Adipocyte (in vitro differentiated cells): Measurements from ENCODE around the gene GABRB1.
A peak's percentile ranks its signal among the peaks of the same experiment; 100 is the strongest.
"Not testable (repeated sequence)": the region's sequence is repeated elsewhere in the genome, so short reads cannot be mapped to it uniquely, and the experiment has no call there.

Experiments
- DNase-seq: peaks from one replicate; pipeline ENCODE4 v3.0.0-alpha.2; 2015; ENCODE audit warnings: low read depth
- H3K27me3 ChIP-seq: replicated peaks from 2 replicates; pipeline ENCODE4 v1.7.0; 2013; ENCODE audit warnings: mild to moderate bottlenecking, low read length, moderate library complexity; ENCODE audit not compliant: control insufficient read depth, insufficient read depth
- H3K36me3 ChIP-seq: 2 replicates; pipeline ENCODE4 v1.7.0; 2013; ENCODE audit warnings: low read length, mild to moderate bottlenecking, moderate library complexity; ENCODE audit not compliant: control insufficient read depth, insufficient read depth, severe bottlenecking
- H3K4me1 ChIP-seq: 2 replicates; pipeline ENCODE4 v1.7.0; 2013; ENCODE audit warnings: mild to moderate bottlenecking, low read length, moderate library complexity; ENCODE audit not compliant: control insufficient read depth, insufficient read depth
- H3K4me3 ChIP-seq: 2 replicates; pipeline ENCODE4 v1.7.0; 2013; ENCODE audit warnings: mild to moderate bottlenecking, low read length, moderate library complexity
- H3K9ac ChIP-seq: 2 replicates; pipeline ENCODE4 v1.7.0; 2013; ENCODE audit warnings: mild to moderate bottlenecking, low read length, moderate library complexity
- H3K9me3 ChIP-seq: 2 replicates; pipeline ENCODE4 v1.7.0; 2013; ENCODE audit warnings: mild to moderate bottlenecking, low read length, moderate library complexity; ENCODE audit not compliant: control insufficient read depth

The GABRB1 gene

GRCh38 chr4:47359891-47360290 lies 328.5 kb downstream of the GABRB1 start:
- H3K36me3 ChIP-seq = no peaks in the 10 kb centered on the region
- no peaks in the 10 kb centered on the region for H3K4me1 ChIP-seq
- H3K9ac ChIP-seq = no peak overlapping the region

GRCh38 chr4:47367761-47368160 lies 336.4 kb downstream of the GABRB1 start:
- no peaks in the 10 kb centered on the region for H3K4me1 ChIP-seq
- no peak overlapping the region for H3K9ac ChIP-seq
- no peak overlapping the region for H3K4me3 ChIP-seq
- H3K9me3 ChIP-seq = peaks cover 3% of the 10 kb centered on the region
- H3K27me3 ChIP-seq = peaks cover 22% of the 10 kb centered on the region
- H3K36me3 ChIP-seq = no peaks in the 10 kb centered on the region
- DNase-seq = no peak

More at GRCh38 chr4:47359891-47360290, 328.5 kb downstream of the GABRB1 start:
- no peak overlapping the region for H3K4me3 ChIP-seq
- no peak for DNase-seq
- H3K27me3 ChIP-seq = peaks cover 13% of the 10 kb centered on the region
- H3K9me3 ChIP-seq = no peaks in the 10 kb centered on the region

GRCh38 chr4:47368211-47368610 lies 336.8 kb downstream of the GABRB1 start:
- peaks cover 26% of the 10 kb centered on the region for H3K27me3 ChIP-seq
- no peak for DNase-seq
- no peaks in the 10 kb centered on the region for H3K4me1 ChIP-seq
- no peak overlapping the region for H3K4me3 ChIP-seq
- H3K9ac ChIP-seq = no peak overlapping the region
- H3K9me3 ChIP-seq = peaks cover 5% of the 10 kb centered on the region
- no peaks in the 10 kb centered on the region for H3K36me3 ChIP-seq

- DNase-seq = no peak
- H3K9ac ChIP-seq = no peak overlapping the region
- peaks cover 5% of the 10 kb centered on the region for H3K9me3 ChIP-seq
- H3K4me1 ChIP-seq = peaks cover 3% of the 10 kb centered on the region
- peaks cover 18% of the 10 kb centered on the region for H3K27me3 ChIP-seq
- H3K4me3 ChIP-seq = no peak overlapping the region
- H3K36me3 ChIP-seq = no peaks in the 10 kb centered on the region
Observed at GRCh38 chr4:47372561-47372960, 341.2 kb downstream of the GABRB1 start.

- peaks cover 5% of the 10 kb centered on the region for H3K9me3 ChIP-seq
- peaks cover 3% of the 10 kb centered on the region for H3K4me1 ChIP-seq
- no peaks in the 10 kb centered on the region for H3K36me3 ChIP-seq
- no peak overlapping the region for H3K4me3 ChIP-seq
- H3K9ac ChIP-seq = no peak overlapping the region
- DNase-seq = no peak
- H3K27me3 ChIP-seq = peaks cover 12% of the 10 kb centered on the region
Observed at GRCh38 chr4:47373174-47373573, 341.8 kb downstream of the GABRB1 start.

GRCh38 chr4:47373709-47374108 lies 342.3 kb downstream of the GABRB1 start:
- Histone ChIP-seq H3K4me3 (no peak overlapping the region), H3K9me3 (peaks cover 5% of the 10 kb centered on the region), H3K36me3 (no peaks in the 10 kb centered on the region), H3K4me1 (peaks cover 3% of the 10 kb centered on the region), H3K27me3 (peaks cover 10% of the 10 kb centered on the region), H3K9ac (no peak overlapping the region)
- DNase-seq = no peak

- no peak for DNase-seq
- H3K4me1 ChIP-seq = peaks cover 3% of the 10 kb centered on the region
- no peak overlapping the region for H3K4me3 ChIP-seq
- H3K9me3 ChIP-seq = peaks cover 5% of the 10 kb centered on the region
- H3K36me3 ChIP-seq = no peaks in the 10 kb centered on the region
- no peak overlapping the region for H3K9ac ChIP-seq
- peaks cover 10% of the 10 kb centered on the region for H3K27me3 ChIP-seq
Observed at GRCh38 chr4:47374477-47374876, 343.1 kb downstream of the GABRB1 start.

GRCh38 chr4:47378021-47378530 lies 346.7 kb downstream of the GABRB1 start:
- not testable (repeated sequence) for H3K4me1 ChIP-seq, H3K4me3 ChIP-seq, H3K9ac ChIP-seq, H3K27me3 ChIP-seq, DNase-seq, H3K9me3 ChIP-seq, H3K36me3 ChIP-seq

- no peaks in the 10 kb centered on the region for H3K27me3 ChIP-seq
- DNase-seq = no peak
- H3K4me3 ChIP-seq = no peak overlapping the region
- no peak overlapping the region for H3K9ac ChIP-seq
- H3K4me1 ChIP-seq = no peaks in the 10 kb centered on the region
- no peaks in the 10 kb centered on the region for H3K36me3 ChIP-seq
- H3K9me3 ChIP-seq = no peaks in the 10 kb centered on the region
Observed at GRCh38 chr4:47381172-47381571, 349.8 kb downstream of the GABRB1 start.

GRCh38 chr4:47382846-47383360 lies 351.5 kb downstream of the GABRB1 start:
- no peak overlapping the region for H3K4me3 ChIP-seq
- H3K4me1 ChIP-seq = no peaks in the 10 kb centered on the region
- no peak for DNase-seq
- H3K36me3 ChIP-seq = no peaks in the 10 kb centered on the region
- no peak overlapping the region for H3K9ac ChIP-seq
- peaks cover 5% of the 10 kb centered on the region for H3K27me3 ChIP-seq
- H3K9me3 ChIP-seq = no peaks in the 10 kb centered on the region

GRCh38 chr4:47383829-47384427 lies 352.6 kb downstream of the GABRB1 start:
- Histone ChIP-seq H3K4me3 (no peak overlapping the region), H3K4me1 (no peaks in the 10 kb centered on the region), H3K27me3 (peaks cover 5% of the 10 kb centered on the region), H3K9me3 (no peaks in the 10 kb centered on the region), H3K9ac (no peak overlapping the region), H3K36me3 (no peaks in the 10 kb centered on the region)
- DNase-seq = peak; percentile 77

GRCh38 chr4:47386146-47386545 lies 354.8 kb downstream of the GABRB1 start:
- Histone ChIP-seq H3K4me3 (no peak overlapping the region), H3K36me3 (no peaks in the 10 kb centered on the region), H3K9me3 (no peaks in the 10 kb centered on the region), H3K4me1 (no peaks in the 10 kb centered on the region), H3K27me3 (peaks cover 12% of the 10 kb centered on the region), H3K9ac (no peak overlapping the region)
- DNase-seq = no peak
